ENCODE data around the gene RAB7A. TPM values are rescaled to one million over a fixed set of nuclear protein-coding genes. Genes with fewer than 3 reads are reported as not detected.

RAB7A gene
- total RNA-seq, 1 experiment from 2014 or later = 233 TPM

GRCh38 chr3:128725547-128726022 lies 398 bp upstream of the RAB7A start (continued):
- TF ChIP-seq YY1 (IDR thresholded peaks at IDR 0.05; ENCODE audit: extremely low read depth, insufficient replicate concordance, low read depth, low read length) (peak; percentile 100), CBX3 (IDR thresholded peaks at IDR 0.05; ENCODE audit: low read depth) (peak; percentile 64)

GRCh38 chr3:128727059-128727458 lies 1.1 kb downstream of the RAB7A start:
- ChIA-PET POLR2A (no interaction called here), RAD21 (ENCODE audit: low non-redundant PET in 1 of 2, low total read pairs in 2 of 2, uncharacterized antibody in 2 of 2, unreplicated experiment in 2 of 2) (no interaction called here), CTCF (no interaction called here)
- H3K9me2 ChIP-seq (ENCODE audit: insufficient read depth) = no peaks in the 10 kb centered on the region
- TF ChIP-seq JUND (IDR thresholded peaks at IDR 0.05) (no peak), CEBPB (IDR thresholded peaks at IDR 0.05; ENCODE audit: low read depth) (no peak), REST (IDR thresholded peaks at IDR 0.05; ENCODE audit: low read depth) (no peak), EGR1 (IDR thresholded peaks at IDR 0.05; ENCODE audit: low read depth) (no peak), MAX (IDR thresholded peaks at IDR 0.05) (no peak; the same call in 1 of the 2 replicates), ELF1 (IDR thresholded peaks at IDR 0.05; ENCODE audit: borderline replicate concordance, low read depth) (no peak), EZH2phosphoT487 (IDR thresholded peaks at IDR 0.05; ENCODE audit: borderline replicate concordance) (no peak), CTCF (IDR thresholded peaks at IDR 0.05 in 2 of 3, conservative IDR thresholded peaks at IDR 0.05 in 1 of 3; ENCODE audit: borderline replicate concordance in 1 of 3, insufficient read depth in 1 of 3, low read depth in 2 of 3, low read length in 2 of 3) (no peak), SIN3A (IDR thresholded peaks at IDR 0.05; ENCODE audit: low read depth) (no peak), SRF (IDR thresholded peaks at IDR 0.05; ENCODE audit: low read depth) (no peak), EZH2 (IDR thresholded peaks at IDR 0.05) (no peak), POLR2A (IDR thresholded peaks at IDR 0.05; ENCODE audit: borderline replicate concordance, extremely low read depth, insufficient read depth, insufficient read length) (no peak), RAD21 (IDR thresholded peaks at IDR 0.05; ENCODE audit: low read depth) (no peak), SP1 (IDR thresholded peaks at IDR 0.05; ENCODE audit: low read depth) (no peak)
- H3K4me1 ChIP-seq (ENCODE audit: control insufficient read depth in 1 of 2, insufficient read depth in 2 of 2, low read length in 2 of 2) = peaks cover 10 to 25% of the 10 kb centered on the region in 2 experiments
- H3K9me3 ChIP-seq (ENCODE audit: control insufficient read depth in 1 of 2, insufficient read depth in 1 of 2, low read depth in 1 of 2, low read length in 2 of 2) = no peaks in the 10 kb centered on the region
- H3K4me3 ChIP-seq (replicated peaks in 1 of 2; ENCODE audit: low read depth in 1 of 2, low read length in 2 of 2) = peak overlapping the region; percentile 86 to 91
- DNase-seq (ENCODE audit: low read depth, low spot score) (no peak), ATAC-seq (no peak)
- peak overlapping the region; percentile 78 for H3K27ac ChIP-seq (ENCODE audit: low read depth, low read length)
- intact Hi-C loops (cut with micrococcal nuclease) = loop anchor here (5.0 kb wide), 1 partner anchor 45 kb away; no protein-coding TSS in a partner anchor
- no peaks in the 10 kb centered on the region for H3K36me3 ChIP-seq (ENCODE audit: control insufficient read depth in 1 of 2, insufficient read depth in 2 of 2, low read length in 2 of 2)
- peak overlapping the region; percentile 74 for H3K4me2 ChIP-seq (ENCODE audit: low read length)
- BruUV-seq (replicated peaks) = no TSS peak
- H3K27me3 ChIP-seq (ENCODE audit: insufficient read depth, low read length) = no peaks in the 10 kb centered on the region
- H3K79me2 ChIP-seq (ENCODE audit: insufficient read depth, low read length) = peaks cover 61% of the 10 kb centered on the region
- no peak overlapping the region for H2AFZ ChIP-seq (ENCODE audit: low read depth, low read length, poor library complexity, severe bottlenecking)
- peaks cover 32% of the 10 kb centered on the region for H4K20me1 ChIP-seq (ENCODE audit: insufficient read depth)
- peak overlapping the region; percentile 97 for H3K9ac ChIP-seq (ENCODE audit: low read length)

Measured in HCT116 (cell line).